GM19193 (cell line): Measurements from ENCODE around the gene CASZ1.

Source experiments
- POLR2A ChIP-seq: IDR thresholded peaks from 4 replicates; pipeline ENCODE4 v1.6.1; 2011; ENCODE audit not compliant: insufficient read depth, insufficient read length; ENCODE audit errors: extremely low read depth

Gene CASZ1

DNA sequence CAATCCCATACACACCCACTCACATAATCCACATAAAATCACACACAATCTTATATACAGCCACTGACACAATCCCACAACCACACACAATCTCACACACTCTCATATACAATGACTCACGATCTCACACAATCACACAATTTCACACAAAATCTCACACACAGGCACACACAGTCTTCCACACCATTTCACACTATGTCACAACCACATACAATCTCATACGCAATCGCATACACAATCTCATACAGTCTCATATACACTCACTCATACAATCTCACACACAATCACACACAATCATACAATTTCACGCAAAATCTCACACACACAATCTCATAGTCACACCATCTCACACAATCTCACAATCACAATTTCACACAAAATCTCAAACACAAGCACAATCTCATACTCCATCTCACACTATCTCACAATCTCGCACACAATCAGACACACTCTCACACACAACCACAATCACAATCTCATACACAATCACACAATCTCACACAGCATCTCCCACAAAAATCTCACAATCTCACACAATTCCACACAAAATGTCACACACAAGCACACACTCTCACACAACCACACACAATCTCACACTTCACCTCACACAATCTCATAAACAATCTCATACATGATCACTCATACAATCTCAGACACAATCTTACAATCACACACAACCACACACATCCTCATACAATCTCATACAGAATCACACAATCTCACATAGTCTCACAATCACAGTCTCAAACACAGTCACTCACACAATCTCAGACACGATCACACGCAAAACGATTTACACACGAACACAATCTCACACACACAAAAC is 18.5 kb downstream of the CASZ1 start:
- TF ChIP-seq POLR2A: no peak

DNA sequence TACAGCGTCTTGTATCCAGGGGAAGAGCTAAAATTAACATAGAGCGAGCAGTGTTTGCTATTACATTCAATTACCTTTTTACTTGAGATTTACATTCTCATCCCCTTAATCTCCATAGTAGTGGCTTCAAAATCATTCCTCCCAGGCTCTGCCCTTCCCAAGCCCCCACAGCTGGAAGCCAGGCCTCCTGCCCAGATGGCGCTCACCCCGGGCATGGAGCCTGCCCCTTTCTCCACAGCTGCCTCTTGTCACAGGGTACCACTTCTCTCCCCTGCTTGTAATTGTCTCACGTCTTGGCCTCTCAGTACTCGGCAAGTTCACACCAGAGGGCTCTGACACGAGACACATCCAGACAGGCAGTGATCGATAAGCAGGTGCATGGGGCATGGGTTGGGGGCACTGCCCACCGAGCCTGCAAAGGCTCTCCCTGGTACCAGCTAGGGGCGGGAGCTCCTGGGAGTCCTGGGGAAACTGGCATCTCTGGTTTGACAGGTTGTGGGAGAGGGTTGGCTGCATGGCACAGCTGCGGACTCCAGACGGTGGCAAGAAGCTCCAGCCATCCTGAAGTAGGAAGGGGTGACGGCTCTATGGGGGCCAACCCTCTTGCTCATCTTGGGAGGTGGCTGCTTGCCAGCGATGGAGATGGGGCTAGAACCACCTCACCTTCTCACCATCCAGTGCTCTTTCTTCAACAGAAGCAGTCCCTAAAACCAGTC is 20.1 kb downstream of the CASZ1 start:
- no peak for TF ChIP-seq POLR2A

DNA sequence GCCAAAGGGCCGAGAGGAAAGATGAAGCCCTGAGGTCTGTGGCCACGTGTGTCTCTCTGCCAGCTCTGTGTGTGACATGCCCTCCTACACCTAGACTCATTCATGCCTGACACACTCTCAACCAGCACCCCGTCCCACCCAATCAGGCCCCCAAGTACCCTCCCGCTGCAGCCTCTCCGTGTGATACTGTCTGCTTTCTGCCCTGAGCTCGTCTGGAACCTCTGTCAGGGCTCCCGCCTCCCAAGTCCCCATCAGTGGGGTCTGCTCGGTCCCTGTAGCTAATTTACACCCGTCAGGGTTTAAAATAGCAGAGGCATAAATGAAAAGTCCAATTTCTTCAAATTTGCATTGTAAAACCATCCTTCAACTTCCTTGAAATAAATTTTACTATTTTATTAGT is 20.7 kb downstream of the CASZ1 start:
- no peak for TF ChIP-seq POLR2A

DNA sequence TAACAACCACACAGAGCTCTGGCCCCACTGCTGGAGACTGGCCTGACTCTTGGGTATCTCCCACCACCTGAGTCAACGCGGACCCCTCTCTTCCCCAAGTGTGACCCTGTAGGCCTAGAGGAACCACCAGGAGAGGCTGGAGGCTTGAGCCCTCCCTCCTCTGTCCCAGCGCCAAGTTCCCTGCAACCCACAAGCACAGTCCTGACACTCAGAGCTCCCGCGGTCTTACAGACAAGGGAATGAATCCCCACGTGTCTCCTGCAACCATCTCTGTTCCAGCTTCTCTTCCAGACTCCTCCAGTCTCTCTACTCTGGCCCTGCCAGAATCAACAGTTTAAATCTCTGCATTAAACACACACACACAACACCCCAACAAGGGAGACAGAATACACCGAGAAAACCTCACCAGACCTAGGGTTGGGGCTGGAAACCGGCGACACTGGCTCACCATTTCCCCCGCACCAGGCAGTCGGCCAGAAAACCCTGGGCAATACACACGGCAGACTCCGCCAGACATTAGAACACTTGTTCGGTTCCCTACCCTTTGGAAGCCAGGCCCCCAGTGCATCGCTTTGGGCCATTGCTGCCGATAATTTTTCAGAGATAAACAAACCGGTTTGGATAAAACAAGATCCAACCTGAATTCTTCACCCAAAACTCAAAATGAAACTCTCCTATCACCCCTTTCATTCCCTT is 21.7 kb downstream of the CASZ1 start:
- TF ChIP-seq POLR2A: no peak

DNA sequence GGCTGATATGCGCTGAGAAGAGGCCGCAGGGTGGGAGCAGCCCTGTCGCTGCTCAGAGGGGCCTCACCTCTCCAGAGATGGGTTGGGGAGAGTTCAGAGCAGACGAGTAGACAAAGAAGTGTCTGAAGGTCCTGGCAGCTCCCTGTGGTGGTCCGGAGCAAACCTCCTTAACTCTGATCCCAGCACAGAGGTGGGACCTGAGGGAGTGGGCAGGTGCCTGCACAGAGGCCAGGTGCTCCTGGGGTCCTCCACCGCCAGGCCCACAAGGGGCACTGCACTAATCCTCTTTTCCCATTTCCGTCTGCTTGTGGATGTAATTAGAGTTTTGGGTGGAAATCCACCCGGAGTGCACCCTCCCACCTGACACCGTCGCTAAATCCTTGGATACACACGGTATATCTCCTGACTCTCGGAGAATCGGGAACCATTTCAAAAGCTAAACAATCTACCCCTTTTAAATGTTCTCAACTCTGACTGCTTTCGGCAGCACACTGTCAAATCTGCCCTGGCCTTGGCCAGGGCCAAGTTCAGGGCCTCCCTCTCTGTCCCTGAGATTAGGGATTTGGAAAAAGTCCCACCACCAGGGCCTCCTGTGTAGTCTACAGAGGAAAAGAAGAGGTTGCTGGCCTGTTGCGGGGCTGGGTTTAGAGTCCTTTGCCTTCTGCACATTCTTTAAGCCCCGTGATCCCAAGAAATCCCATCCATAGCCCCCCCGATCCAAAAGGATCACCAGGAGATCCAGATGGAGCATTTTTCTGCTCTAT is 22.4 kb downstream of the CASZ1 start:
- no peak for TF ChIP-seq POLR2A

DNA sequence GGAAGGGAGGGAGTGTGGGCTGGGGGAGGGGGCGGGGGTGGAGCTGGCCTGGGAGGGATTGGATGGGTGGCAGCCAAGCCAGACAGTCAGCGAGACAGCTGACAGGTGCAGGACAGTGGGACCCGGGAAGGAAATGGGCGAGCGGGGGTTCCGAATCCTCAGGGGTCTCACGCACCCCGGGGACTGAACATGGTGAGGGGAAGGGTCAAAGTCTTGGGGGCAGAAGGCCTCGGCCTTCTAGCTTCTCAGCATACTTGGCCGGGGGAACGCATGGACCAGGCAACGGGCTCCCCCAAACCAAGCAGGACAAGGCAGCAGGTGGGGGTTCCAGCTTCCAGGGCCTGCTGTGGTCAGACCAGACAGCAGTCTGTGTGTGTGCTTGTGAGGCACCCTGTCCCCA is 23.1 kb downstream of the CASZ1 start:
- no peak for TF ChIP-seq POLR2A

DNA sequence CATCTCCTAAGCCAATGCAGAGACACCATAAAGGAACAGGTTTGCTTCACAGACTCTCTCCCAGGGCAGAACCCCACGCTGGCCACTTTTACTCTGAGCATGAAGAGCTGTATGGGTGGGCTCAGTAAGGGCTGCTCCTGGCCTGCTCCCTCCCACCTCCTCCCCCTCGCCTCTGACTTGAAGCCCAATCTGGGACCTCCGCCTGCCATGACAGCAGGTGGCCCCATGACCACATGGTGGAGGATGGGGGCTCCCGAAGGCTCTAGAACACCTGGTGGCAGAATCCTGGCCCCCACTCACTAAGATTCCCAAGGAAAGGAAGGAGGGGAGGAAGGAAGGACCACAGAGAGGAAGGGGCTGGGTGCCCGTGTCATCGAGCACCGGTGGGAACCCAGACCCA is 23.7 kb downstream of the CASZ1 start:
- no peak for TF ChIP-seq POLR2A

DNA sequence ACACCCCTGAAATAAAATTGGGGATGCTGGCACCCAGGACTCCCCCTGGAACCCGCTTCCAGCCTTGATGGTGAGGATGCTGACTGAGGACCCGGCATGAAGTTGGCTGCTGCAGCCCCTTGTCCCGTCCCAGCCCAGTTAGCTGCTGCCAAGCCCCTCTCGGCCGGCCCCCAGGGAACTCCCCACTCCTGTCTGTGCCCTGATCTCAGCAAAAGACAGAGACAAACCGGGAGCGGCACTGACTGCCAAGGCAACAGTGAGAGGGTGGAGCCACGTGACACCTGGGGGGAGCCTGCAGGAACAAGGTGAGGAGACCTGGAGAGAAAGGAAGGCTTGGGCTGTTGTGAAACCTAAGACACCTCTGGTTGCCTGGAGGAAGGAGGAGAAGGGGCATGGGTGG is 24.7 kb downstream of the CASZ1 start:
- TF ChIP-seq POLR2A: no peak

DNA sequence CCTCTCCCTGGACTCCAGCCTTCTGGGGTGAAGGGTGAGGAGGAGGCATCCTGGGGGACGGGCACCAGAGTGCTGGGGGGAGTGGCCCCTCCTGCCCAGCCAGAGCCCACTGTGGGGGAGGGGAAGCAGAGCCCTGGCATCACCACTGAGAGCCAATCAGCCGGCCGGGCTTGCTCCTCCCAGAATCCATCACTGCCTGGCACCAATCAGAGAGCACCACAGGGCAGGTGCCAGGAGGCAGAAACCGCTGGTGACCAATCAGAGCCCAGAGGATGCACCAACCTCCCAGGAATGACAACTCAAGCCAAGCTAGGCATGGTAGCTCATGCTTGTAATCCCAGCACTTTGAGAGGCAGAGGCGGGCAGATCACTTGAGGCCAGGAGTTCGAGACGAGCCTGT is 27.9 kb downstream of the CASZ1 start:
- no peak for TF ChIP-seq POLR2A

DNA sequence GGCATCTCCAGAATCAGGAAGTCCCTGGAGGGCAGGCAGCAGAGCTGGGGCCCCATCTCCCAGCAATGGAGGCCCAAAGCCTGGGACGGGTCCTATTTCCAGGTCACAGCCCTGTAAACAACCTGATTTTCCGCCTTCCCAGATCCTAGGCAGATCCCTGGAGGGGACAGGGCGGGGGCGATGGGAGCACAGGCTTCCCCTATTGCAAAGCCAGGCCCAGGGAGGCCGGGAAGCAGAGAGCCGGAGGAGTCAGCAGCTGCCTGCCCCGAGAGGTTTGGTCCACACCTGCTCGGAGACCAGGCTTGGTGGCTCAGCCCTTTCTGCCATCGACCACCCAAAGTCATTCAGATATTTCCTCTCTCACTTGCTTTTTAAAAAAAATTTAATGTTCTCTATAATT is 29.2 kb downstream of the CASZ1 start:
- TF ChIP-seq POLR2A: no peak

DNA sequence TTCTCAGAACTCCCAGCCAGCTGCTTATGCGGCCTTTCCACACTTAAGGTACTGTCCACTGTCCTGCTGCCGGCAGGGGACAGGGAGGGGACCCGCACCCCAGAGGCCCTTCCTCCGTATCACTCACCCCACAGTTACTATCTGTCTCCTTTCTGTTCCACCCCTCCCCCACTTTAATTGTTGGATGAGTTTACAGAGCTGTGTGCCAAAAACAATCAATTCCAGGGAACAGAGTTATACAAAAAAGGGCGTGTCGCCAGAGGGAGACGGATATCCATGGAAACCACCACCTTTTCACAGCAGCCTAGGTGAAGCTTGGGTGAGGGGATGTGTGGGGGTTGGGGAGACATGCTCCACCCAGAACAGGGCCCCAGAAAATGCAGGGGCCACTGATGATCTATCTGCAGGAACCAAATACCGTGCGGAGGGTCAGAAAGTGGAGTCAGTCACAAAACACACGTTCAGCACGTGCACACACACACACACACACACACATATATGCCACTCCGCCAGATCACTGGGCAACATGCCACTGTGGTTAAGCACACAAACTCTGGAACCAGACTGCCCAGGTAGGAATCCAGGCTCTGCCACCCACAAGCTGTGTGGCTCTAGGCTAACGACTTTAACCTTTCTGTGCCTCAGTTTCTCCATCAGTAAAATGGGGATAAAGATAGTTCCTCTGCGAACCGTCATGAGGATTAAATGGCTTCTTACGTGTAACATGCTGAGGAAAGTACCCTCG is 30.5 kb downstream of the CASZ1 start:
- TF ChIP-seq POLR2A: no peak

DNA sequence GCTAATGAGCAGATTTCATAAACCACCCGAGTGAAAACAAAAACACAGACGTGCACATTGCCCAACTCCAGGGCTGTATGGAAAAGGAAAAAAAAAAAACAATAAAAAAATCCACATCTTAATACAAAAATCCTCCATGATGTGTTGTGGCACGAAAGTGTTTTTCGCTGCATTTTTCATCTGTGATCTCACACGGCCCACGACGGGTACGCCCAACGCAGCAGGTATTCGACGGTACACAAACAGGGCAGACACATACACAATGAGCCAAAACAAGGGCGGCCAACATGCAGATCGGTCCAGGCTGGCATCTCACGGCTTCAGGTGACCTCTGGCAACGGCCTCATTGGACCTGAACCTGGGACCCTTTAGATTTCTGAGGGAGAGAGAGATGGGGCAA is 31.1 kb downstream of the CASZ1 start:
- TF ChIP-seq POLR2A: no peak

DNA sequence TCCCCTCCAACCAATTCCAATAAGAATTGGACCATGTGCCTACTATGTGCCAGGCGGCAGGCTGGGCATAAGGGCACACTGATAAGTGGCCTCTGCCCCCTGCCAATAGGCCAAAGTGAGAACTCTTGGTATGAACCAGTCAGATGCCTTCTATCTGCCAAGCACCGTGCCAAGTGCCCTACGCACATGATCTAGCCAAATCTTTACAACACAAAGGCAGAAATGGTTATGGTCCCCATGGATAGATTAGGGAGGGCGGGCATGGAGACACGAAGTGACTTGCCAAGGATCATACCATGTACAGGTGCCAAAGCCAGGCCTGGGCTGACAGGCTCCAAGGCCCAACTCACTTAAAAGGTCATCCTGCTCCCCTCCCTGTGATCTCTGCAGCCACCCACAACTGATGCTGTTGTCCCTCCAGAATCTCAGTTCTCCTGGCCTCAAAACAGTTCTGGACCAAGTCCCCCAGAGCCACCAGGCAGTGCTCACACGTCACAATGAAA is 32.1 kb downstream of the CASZ1 start:
- TF ChIP-seq POLR2A: no peak

DNA sequence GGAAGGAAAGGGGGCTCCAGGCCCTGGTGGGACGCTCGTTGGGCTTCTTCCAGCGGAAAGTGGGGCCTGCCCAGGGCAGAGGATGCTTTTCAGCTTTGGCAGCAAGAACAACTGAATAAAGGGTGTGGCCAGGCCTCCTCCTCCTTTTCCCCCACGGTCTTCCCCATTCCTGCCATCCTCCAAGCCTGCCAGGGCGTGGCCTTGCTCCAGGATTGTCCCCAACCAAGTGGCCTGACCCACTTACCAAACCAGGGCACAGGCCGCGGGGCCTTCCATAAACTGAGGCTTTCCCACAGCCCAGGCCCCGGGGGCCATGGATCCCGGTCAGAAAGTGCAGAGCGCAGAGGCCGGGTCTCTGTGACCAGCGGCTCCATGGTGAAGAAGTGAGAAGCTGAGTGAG is 33.6 kb downstream of the CASZ1 start:
- no peak for TF ChIP-seq POLR2A
